ENCODE measurements around the gene USP17L19. TPM values are rescaled to one million over a fixed set of nuclear protein-coding genes. Genes with fewer than 3 reads are reported as not detected.
"Not testable (repeated sequence)": the region's sequence is repeated elsewhere in the genome, so short reads cannot be mapped to it uniquely, and the experiment has no call there.

Gene USP17L19
- total RNA-seq, 2 experiments from 2014 or later, result not detected

GRCh38 chr4:9262572-9262971, 9.4 kb downstream of the USP17L19 start, which contains the start of gene USP17L21:
USP17L21 (plus strand) TSS chr4:9262872; CDS start chr4:9262872, 0 bp downstream.
- H3K4me3 Mint-ChIP-seq; POLR2A ChIA-PET; DNase-seq; CTCF ChIA-PET; H3K27me3 Mint-ChIP-seq; H3K27ac Mint-ChIP-seq; intact Hi-C loops (cut with micrococcal nuclease); H3K9me3 Mint-ChIP-seq; H3K4me1 Mint-ChIP-seq (ENCODE audit: low read depth); H3K36me3 Mint-ChIP-seq: not testable (repeated sequence)

DNA sequence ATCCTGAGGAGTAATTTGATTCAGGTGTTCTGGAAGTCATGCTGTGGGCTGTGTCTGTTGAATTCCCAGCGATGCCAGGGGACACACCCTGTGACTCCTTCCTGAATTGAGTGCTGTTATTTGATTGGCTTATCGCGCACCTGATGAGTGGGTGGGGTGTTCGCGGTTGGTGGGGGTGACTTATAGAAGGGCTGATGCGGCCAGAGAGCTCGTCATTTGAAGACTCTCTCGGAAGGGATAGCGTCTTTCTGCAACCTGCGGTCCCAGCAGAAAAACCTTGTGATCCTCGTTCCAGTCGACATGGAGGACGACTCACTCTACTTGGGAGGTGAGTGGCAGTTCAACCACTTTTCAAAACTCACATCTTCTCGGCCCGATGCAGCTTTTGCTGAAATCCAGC, 14.1 kb downstream of the USP17L19 start, which contains the start of gene USP17L22:
USP17L22 (plus strand) TSS at position 301 of the 400 bp plus-strand sequence; CDS start at position 301, 0 bp downstream.
- POLR2A ChIA-PET, CTCF ChIA-PET: not testable (repeated sequence)

DNA sequence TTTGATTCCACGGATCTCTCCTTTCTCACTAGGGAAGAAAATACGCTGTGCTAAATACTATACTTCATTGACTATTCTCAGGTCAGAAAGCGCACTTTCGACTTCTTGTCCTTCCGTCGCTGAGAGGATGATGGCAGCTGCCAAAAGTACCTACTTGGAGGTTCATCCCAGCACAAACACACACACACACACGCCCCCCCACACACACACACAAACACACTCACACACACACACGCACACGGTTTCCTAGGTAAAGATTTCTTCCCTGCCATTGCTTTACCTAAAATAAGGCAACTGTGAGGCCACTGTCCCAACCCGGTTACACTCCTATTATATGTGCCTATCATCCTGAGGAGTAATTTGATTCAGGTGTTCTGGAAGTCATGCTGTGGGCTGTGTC, 18.5 kb downstream of the USP17L19 start:
- H3K4me3 Mint-ChIP-seq; POLR2A ChIA-PET; H3K36me3 Mint-ChIP-seq; intact Hi-C loops (cut with micrococcal nuclease); H3K4me1 Mint-ChIP-seq (ENCODE audit: low read depth); CTCF ChIA-PET; H3K9me3 Mint-ChIP-seq; H3K27ac Mint-ChIP-seq; H3K27me3 Mint-ChIP-seq: not testable (repeated sequence)
- peak; percentile 11 for DNase-seq

More for the DNA sequence above, 14.1 kb downstream of the USP17L19 start, which contains the start of gene USP17L22:
- H3K27me3 Mint-ChIP-seq; H3K9me3 Mint-ChIP-seq; DNase-seq; intact Hi-C loops (cut with micrococcal nuclease); H3K4me3 Mint-ChIP-seq; H3K36me3 Mint-ChIP-seq; H3K4me1 Mint-ChIP-seq (ENCODE audit: low read depth); H3K27ac Mint-ChIP-seq: not testable (repeated sequence)

Other genes starting within 250 kb of the USP17L19 start
- gene FAM90A26, start 83.0 kb upstream of the USP17L19 start, total RNA-seq, result not detected
- not detected for gene USP17L10, start 42.7 kb upstream of the USP17L19 start, total RNA-seq
- not detected for gene USP17L11, start 38.0 kb upstream of the USP17L19 start, total RNA-seq
- gene USP17L12, start 33.2 kb upstream of the USP17L19 start, total RNA-seq, result not detected
- not detected for gene USP17L13, start 28.5 kb upstream of the USP17L19 start, total RNA-seq
- not detected for gene USP17L15, start 19.0 kb upstream of the USP17L19 start, total RNA-seq
- gene USP17L17, start 9.5 kb upstream of the USP17L19 start, total RNA-seq, result not detected
- gene USP17L18, start 4.7 kb upstream of the USP17L19 start, total RNA-seq, result not detected
- not detected for gene USP17L20, start 4.7 kb downstream of the USP17L19 start, total RNA-seq
- gene USP17L21, start 9.5 kb downstream of the USP17L19 start, total RNA-seq, result not detected
- not detected for gene USP17L22, start 14.2 kb downstream of the USP17L19 start, total RNA-seq
- gene USP17L24, start 71.8 kb downstream of the USP17L19 start, total RNA-seq, result not detected
- gene USP17L25, start 76.5 kb downstream of the USP17L19 start, total RNA-seq, result not detected
- not detected for gene USP17L26, start 81.3 kb downstream of the USP17L19 start, total RNA-seq
- not detected for gene USP17L5, start 86.0 kb downstream of the USP17L19 start, total RNA-seq
- not detected for gene USP17L27, start 90.8 kb downstream of the USP17L19 start, total RNA-seq
- gene USP17L28, start 95.5 kb downstream of the USP17L19 start, total RNA-seq, result not detected
- not detected for gene USP17L29, start 100.3 kb downstream of the USP17L19 start, total RNA-seq
- gene USP17L30, start 109.8 kb downstream of the USP17L19 start, total RNA-seq, result not detected
- gene DEFB131A, start 191.0 kb downstream of the USP17L19 start, total RNA-seq, result not detected